ENCODE data around the gene KRTAP5-2. TPM values are rescaled to one million over a fixed set of nuclear protein-coding genes. Genes with fewer than 3 reads are reported as not detected.
"Not testable (repeated sequence)": the region's sequence is repeated elsewhere in the genome, so short reads cannot be mapped to it uniquely, and the experiment has no call there.

Gene KRTAP5-2
- total and polyA plus RNA-seq, 2 of the 4 experiments (the other 2 are of a cell fraction): not detected

- H3K9me1 ChIP-seq (ENCODE audit: insufficient read depth, low read length); POLR2A ChIA-PET (ENCODE audit: unreplicated experiment); H3K79me1 ChIP-seq (ENCODE audit: low read depth in 1 of 2, low read length in 2 of 2); in situ Hi-C loops (cut with MboI; ENCODE audit: low sequenced_read_pairs); H4K20me1 ChIP-seq (ENCODE audit: insufficient read depth, low read length); H2AK9ac ChIP-seq (replicated peaks; ENCODE audit: low read depth, low read length, poor library complexity); H2BK15ac ChIP-seq (ENCODE audit: low read depth, low read length); dilution Hi-C loops (cut with HindIII; ENCODE audit: low sequenced_read_pairs, unreplicated experiment); H2BK120ac ChIP-seq (ENCODE audit: low read depth, low read length); BruUV-seq (replicated peaks); H3K4me1 ChIP-seq (ENCODE audit: control insufficient read depth, insufficient read depth, low read length); H3K36me3 ChIP-seq (ENCODE audit: control insufficient read depth, insufficient read depth, low read length); H3K27ac ChIP-seq (ENCODE audit: insufficient read depth, low read length); intact Hi-C loops (cut with micrococcal nuclease); H3K4ac ChIP-seq (ENCODE audit: low read depth, low read length); CTCF ChIA-PET; H3K4me3 ChIP-seq (ENCODE audit: insufficient read depth, low read depth, low read length); H3K18ac ChIP-seq (ENCODE audit: low read depth, low read length); H2BK20ac ChIP-seq (ENCODE audit: low read depth, low read length); H2AK5ac ChIP-seq (ENCODE audit: low read depth, low read length); H2BK5ac ChIP-seq (ENCODE audit: low read depth, low read length, poor library complexity, severe bottlenecking); H3K9me3 ChIP-seq (ENCODE audit: control insufficient read depth, insufficient read depth, low read length); H2AFZ ChIP-seq (replicated peaks; ENCODE audit: low read length, poor library complexity); H4K91ac ChIP-seq (ENCODE audit: insufficient read depth, low read depth, low read length); H4K5ac ChIP-seq (ENCODE audit: low read depth, low read length); H3K56ac ChIP-seq (ENCODE audit: extremely low read depth, insufficient read depth, low read length); H3K4me2 ChIP-seq (ENCODE audit: low read depth, low read length); H3K9ac ChIP-seq (ENCODE audit: low read depth, low read length); DNase-seq; H3K14ac ChIP-seq (replicated peaks; ENCODE audit: low read depth, low read length); H4K8ac ChIP-seq (ENCODE audit: low read depth in 2 of 2, low read length in 2 of 2); H3K23ac ChIP-seq (ENCODE audit: low read depth, low read length); ATAC-seq (ENCODE audit: low read depth): not testable (repeated sequence)
- peaks cover 43% of the 10 kb centered on the region for H3K27me3 ChIP-seq (ENCODE audit: control insufficient read depth, insufficient read depth, low read length)
- no CpG with 5 or more reads among the region's 3 CpGs for WGBS, 2 experiments (ENCODE audit: extremely low coverage in 2 of 2, insufficient read length in 1 of 2)
Measured at GRCh38 chr11:1598406-1598805, 312 bp upstream of the KRTAP5-2 start.
